Stimulated activated naive B cell treated with anti-CD40 and anti-IgM and Interleukin-4, amounts not matched to agents 10 μg/mL and 1 μg/mL and 100 μg/mL, for 72 hours (primary cell): ENCODE results near the gene SEC24D.
A peak's percentile ranks its signal among the peaks of the same experiment; 100 is the strongest.

Experiments
- ATAC-seq, 2 donors: fragments of 150-1000 bp; cut with Tn5 transposase; replicated peaks; 2 replicates each; pipeline ENCODE4 v1.10.0; 2021; ENCODE audit warnings: moderate library complexity in 1 of 2
- DNase-seq: peaks from one replicate; pipeline ENCODE4 v3.0.0; 2021
- H3K27ac Mint-ChIP-seq: one replicate; pipeline ENCODE4 v1.8.0; 2022; ENCODE audit warnings: mild to moderate bottlenecking, mixed read lengths
- H3K27me3 Mint-ChIP-seq, 2 donors: one replicate each; pipeline ENCODE4 v1.8.0; 2022; ENCODE audit warnings: mixed read lengths in 2 of 2
- H3K36me3 Mint-ChIP-seq, 2 donors: one replicate each; pipeline ENCODE4 v1.8.0; 2022; ENCODE audit warnings: mixed read lengths in 2 of 2, mild to moderate bottlenecking in 1 of 2
- H3K4me1 Mint-ChIP-seq, 2 donors: one replicate each; pipeline ENCODE4 v1.8.0; 2022; ENCODE audit warnings: mixed read lengths in 2 of 2, mild to moderate bottlenecking in 1 of 2
- H3K4me3 Mint-ChIP-seq, 2 donors: one replicate each; pipeline ENCODE4 v1.8.0; 2022; ENCODE audit warnings: mild to moderate bottlenecking in 2 of 2, mixed read lengths in 2 of 2, moderate library complexity in 1 of 2
- H3K9me3 Mint-ChIP-seq, 2 donors: one replicate each; pipeline ENCODE4 v1.8.0; 2022; ENCODE audit warnings: mixed read lengths in 2 of 2, mild to moderate bottlenecking in 1 of 2

The SEC24D gene

DNA sequence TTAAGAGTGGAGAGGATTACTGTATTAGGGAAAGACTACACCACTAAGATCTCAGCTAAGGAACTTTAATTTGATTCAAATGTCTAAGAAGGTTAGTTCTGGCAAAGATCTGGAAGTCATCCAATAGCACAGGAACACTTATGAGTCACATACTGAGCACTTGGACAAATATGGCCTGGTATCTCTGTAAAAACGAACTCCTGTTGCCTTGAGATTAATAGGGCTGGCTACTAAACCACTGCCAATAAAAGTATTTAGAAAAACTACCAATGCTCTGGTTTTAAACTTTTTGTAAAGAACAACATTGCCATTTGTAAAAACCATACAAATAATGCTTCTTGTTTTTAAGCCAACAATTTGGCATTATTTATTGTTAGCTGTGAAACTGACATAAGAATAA is 70.5 kb downstream of the SEC24D start:
- Mint-ChIP-seq H3K27me3 (no peaks in the 10 kb centered on the region), H3K9me3 (no peaks in the 10 kb centered on the region), H3K36me3 (peaks cover 17 to 33% of the 10 kb centered on the region in 2 donors), H3K4me3 (no peak overlapping the region), H3K4me1 (peaks cover 5 to 9% of the 10 kb centered on the region in 2 donors), H3K27ac (no peak overlapping the region)
- ATAC-seq (no peak), DNase-seq (no peak)

- no peak for ATAC-seq
- DNase-seq = no peak
- no peaks in the 10 kb centered on the region for H3K9me3 Mint-ChIP-seq
- H3K36me3 Mint-ChIP-seq = peaks cover 26 to 40% of the 10 kb centered on the region in 2 donors
- H3K4me1 Mint-ChIP-seq = peaks cover 16 to 22% of the 10 kb centered on the region in 2 donors
- H3K4me3 Mint-ChIP-seq = no peak overlapping the region
- no peak overlapping the region for H3K27ac Mint-ChIP-seq
- no peaks in the 10 kb centered on the region for H3K27me3 Mint-ChIP-seq
Measured at GRCh38 chr4:118762730-118763477, 73.0 kb downstream of the SEC24D start.

- H3K4me1 Mint-ChIP-seq = peaks cover 16 to 22% of the 10 kb centered on the region in 2 donors
- peaks cover 26 to 45% of the 10 kb centered on the region in 2 donors for H3K36me3 Mint-ChIP-seq
- DNase-seq (no peak), ATAC-seq (no peak)
- no peak overlapping the region for H3K4me3 Mint-ChIP-seq
- H3K27ac Mint-ChIP-seq = no peak overlapping the region
- no peaks in the 10 kb centered on the region for H3K9me3 Mint-ChIP-seq
- H3K27me3 Mint-ChIP-seq = no peaks in the 10 kb centered on the region
Measured at GRCh38 chr4:118762155-118762554, 73.8 kb downstream of the SEC24D start.

- Mint-ChIP-seq H3K4me3 (no peak overlapping the region), H3K36me3 (peaks cover 20 to 42% of the 10 kb centered on the region in 2 donors), H3K27ac (no peak overlapping the region)
Measured at GRCh38 chr4:118761397-118762016, 74.4 kb downstream of the SEC24D start.

GRCh38 chr4:118760493-118760892 is 75.4 kb downstream of the SEC24D start:
- H3K4me3 Mint-ChIP-seq = no peak overlapping the region
- H3K4me1 Mint-ChIP-seq = peaks cover 16 to 22% of the 10 kb centered on the region in 2 donors
- no peak overlapping the region for H3K27ac Mint-ChIP-seq
- H3K9me3 Mint-ChIP-seq = no peaks in the 10 kb centered on the region
- H3K27me3 Mint-ChIP-seq = no peaks in the 10 kb centered on the region
- peak; percentile 99 for ATAC-seq
- DNase-seq = no peak
- peaks cover 18 to 46% of the 10 kb centered on the region in 2 donors for H3K36me3 Mint-ChIP-seq

More at GRCh38 chr4:118761397-118762016, 74.4 kb downstream of the SEC24D start:
- H3K27me3 Mint-ChIP-seq = no peaks in the 10 kb centered on the region
- peaks cover 16 to 22% of the 10 kb centered on the region in 2 donors for H3K4me1 Mint-ChIP-seq
- no peaks in the 10 kb centered on the region for H3K9me3 Mint-ChIP-seq
- no peak for ATAC-seq
- no peak for DNase-seq

- no peaks in the 10 kb centered on the region for H3K27me3 Mint-ChIP-seq
- no peaks in the 10 kb centered on the region for H3K9me3 Mint-ChIP-seq
- H3K36me3 Mint-ChIP-seq = peaks cover 21 to 50% of the 10 kb centered on the region in 2 donors
- DNase-seq (no peak), ATAC-seq (peak; percentile 21 to 24)
- no peak overlapping the region for H3K4me3 Mint-ChIP-seq
- H3K27ac Mint-ChIP-seq = no peak overlapping the region
- H3K4me1 Mint-ChIP-seq = peaks cover 16 to 22% of the 10 kb centered on the region in 2 donors
Measured at GRCh38 chr4:118760092-118760491, 75.8 kb downstream of the SEC24D start.

- ATAC-seq = no peak
- Mint-ChIP-seq H3K27ac (no peak overlapping the region), H3K27me3 (no peaks in the 10 kb centered on the region), H3K4me3 (no peak overlapping the region), H3K36me3 (peaks cover 21 to 49% of the 10 kb centered on the region in 2 donors), H3K9me3 (no peaks in the 10 kb centered on the region), H3K4me1 (peaks cover 16 to 22% of the 10 kb centered on the region in 2 donors)
- DNase-seq = no peak
Measured at GRCh38 chr4:118759481-118759880, 76.4 kb downstream of the SEC24D start.

DNA sequence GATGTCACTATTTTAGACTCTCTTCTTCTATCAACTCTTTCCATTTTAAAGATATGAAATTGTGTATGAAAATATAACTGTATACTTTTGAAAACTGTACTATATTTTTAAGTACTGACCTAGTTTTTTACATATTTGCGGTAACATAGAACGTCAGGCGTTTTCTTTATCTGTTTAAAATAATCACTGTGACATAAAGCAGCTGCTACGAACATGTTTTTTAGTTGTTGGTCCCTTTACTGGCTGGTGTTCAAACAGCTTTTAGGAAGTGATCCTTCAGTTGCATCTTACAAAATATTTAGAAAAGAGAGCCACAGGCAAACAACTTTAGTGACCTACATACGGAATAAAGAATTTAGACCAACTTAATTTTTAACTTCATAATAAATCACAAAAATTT is 77.6 kb downstream of the SEC24D start:
- Mint-ChIP-seq H3K36me3 (peaks cover 14 to 38% of the 10 kb centered on the region in 2 donors), H3K4me3 (no peak overlapping the region), H3K27ac (no peak overlapping the region), H3K4me1 (peaks cover 16 to 22% of the 10 kb centered on the region in 2 donors), H3K27me3 (no peaks in the 10 kb centered on the region), H3K9me3 (no peaks in the 10 kb centered on the region)
- no peak for DNase-seq
- no peak for ATAC-seq

- DNase-seq (no peak), ATAC-seq (no peak)
- H3K27me3 Mint-ChIP-seq = no peaks in the 10 kb centered on the region
- peaks cover 16 to 22% of the 10 kb centered on the region in 2 donors for H3K4me1 Mint-ChIP-seq
- H3K27ac Mint-ChIP-seq = no peak overlapping the region
- H3K4me3 Mint-ChIP-seq = no peak overlapping the region
- H3K9me3 Mint-ChIP-seq = no peaks in the 10 kb centered on the region
- H3K36me3 Mint-ChIP-seq = peaks cover 14 to 42% of the 10 kb centered on the region in 2 donors
Measured at GRCh38 chr4:118757761-118758251, 78.1 kb downstream of the SEC24D start.

- ATAC-seq (no peak), DNase-seq (no peak)
- Mint-ChIP-seq H3K4me3 (no peak overlapping the region), H3K4me1 (peaks cover 16 to 22% of the 10 kb centered on the region in 2 donors), H3K9me3 (no peaks in the 10 kb centered on the region), H3K27ac (no peak overlapping the region), H3K36me3 (peaks cover 15 to 44% of the 10 kb centered on the region in 2 donors), H3K27me3 (no peaks in the 10 kb centered on the region)
Measured at GRCh38 chr4:118756958-118757357, 79.0 kb downstream of the SEC24D start.

DNA sequence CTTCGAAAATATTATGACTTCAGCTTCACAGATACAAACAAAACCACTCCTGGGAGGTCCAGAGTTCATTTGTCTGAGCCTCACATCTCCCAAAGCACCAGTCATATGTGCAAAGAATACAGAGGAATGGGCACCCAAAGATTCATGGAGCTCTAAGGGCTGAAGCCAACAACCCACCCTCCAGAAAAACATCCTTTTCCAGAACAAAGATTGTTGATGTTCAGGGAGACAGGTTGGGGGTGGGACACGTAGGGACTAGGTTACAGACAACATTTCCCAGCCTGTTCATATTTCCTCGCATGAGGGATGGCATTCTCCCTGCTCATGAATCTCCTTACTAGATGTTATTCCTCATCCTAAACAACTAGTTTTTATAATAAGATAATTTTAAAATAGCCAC is 79.5 kb downstream of the SEC24D start:
- peaks cover 17 to 46% of the 10 kb centered on the region in 2 donors for H3K36me3 Mint-ChIP-seq
- no peak overlapping the region for H3K4me3 Mint-ChIP-seq
- no peaks in the 10 kb centered on the region for H3K27me3 Mint-ChIP-seq
- peaks cover 16 to 22% of the 10 kb centered on the region in 2 donors for H3K4me1 Mint-ChIP-seq
- H3K27ac Mint-ChIP-seq = no peak overlapping the region
- no peak for DNase-seq
- no peaks in the 10 kb centered on the region for H3K9me3 Mint-ChIP-seq
- no peak for ATAC-seq

- Mint-ChIP-seq H3K27me3 (no peaks in the 10 kb centered on the region), H3K27ac (no peak overlapping the region), H3K4me3 (no peak overlapping the region), H3K4me1 (peaks cover 12 to 16% of the 10 kb centered on the region in 2 donors), H3K9me3 (no peaks in the 10 kb centered on the region), H3K36me3 (peaks cover 20 to 44% of the 10 kb centered on the region in 2 donors)
- ATAC-seq (no peak), DNase-seq (no peak)
Measured at GRCh38 chr4:118755438-118756226, 80.3 kb downstream of the SEC24D start.

DNA sequence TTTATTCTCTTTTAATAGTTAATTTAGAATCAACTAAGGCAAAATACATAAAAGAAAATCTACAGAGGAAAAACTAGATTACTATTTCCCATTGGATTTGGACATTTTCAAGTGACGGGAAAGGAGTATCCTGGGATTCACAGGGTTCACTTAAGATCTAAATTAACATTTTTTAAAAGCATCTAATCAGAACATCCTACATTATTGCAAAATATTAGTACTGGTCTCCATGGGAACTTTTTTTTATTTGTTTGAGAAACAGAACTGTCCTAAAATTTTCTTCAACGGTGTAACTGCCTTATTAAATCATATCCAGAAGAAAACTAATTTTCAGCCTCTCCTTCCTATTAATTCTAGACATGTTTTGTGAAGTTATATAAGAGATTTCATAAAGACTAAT is 81.0 kb downstream of the SEC24D start:
- Mint-ChIP-seq H3K27ac (no peak overlapping the region), H3K9me3 (no peaks in the 10 kb centered on the region), H3K36me3 (peaks cover 20 to 39% of the 10 kb centered on the region in 2 donors), H3K4me3 (no peak overlapping the region), H3K4me1 (peaks cover 7 to 8% of the 10 kb centered on the region in 2 donors), H3K27me3 (no peaks in the 10 kb centered on the region)
- DNase-seq (no peak), ATAC-seq (no peak)

DNA sequence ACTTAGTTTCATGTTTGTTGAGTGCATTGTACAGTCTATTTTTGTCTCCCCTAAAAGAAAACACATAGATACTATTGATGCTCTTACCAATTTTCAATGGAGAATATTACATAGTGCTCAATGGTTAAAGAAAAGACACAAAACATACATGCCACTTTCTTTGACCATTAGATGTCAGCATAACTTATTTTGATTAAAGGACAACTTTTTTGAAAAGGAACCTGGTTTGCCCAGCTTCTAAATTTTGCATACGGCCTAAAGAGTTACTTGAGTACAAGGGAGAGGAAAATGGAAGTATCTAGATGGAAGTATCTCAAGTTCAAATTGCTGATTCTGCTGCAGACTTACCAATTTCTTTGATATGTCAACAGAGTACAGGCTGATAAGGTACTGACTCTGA is 82.2 kb downstream of the SEC24D start:
- DNase-seq (no peak), ATAC-seq (no peak)
- no peak overlapping the region for H3K27ac Mint-ChIP-seq
- no peaks in the 10 kb centered on the region for H3K9me3 Mint-ChIP-seq
- no peak overlapping the region for H3K4me3 Mint-ChIP-seq
- peaks cover 11 to 33% of the 10 kb centered on the region in 2 donors for H3K36me3 Mint-ChIP-seq
- H3K4me1 Mint-ChIP-seq = no peaks in the 10 kb centered on the region
- no peaks in the 10 kb centered on the region for H3K27me3 Mint-ChIP-seq
